Retinal pigment epithelial cell (primary cell): ENCODE measurements around the gene IFT20.

Source experiments
- DNase-seq: peaks from one replicate; pipeline ENCODE4 v3.0.0-alpha.2; 2010; ENCODE audit warnings: low read depth
- H3K4me3 ChIP-seq: 2 replicates; pipeline ENCODE4 v1.5.1; 2011; ENCODE audit warnings: mild to moderate bottlenecking, low read length, control low read depth, moderate library complexity
- CTCF ChIP-seq: conservative IDR thresholded peaks from 2 replicates; pipeline ENCODE4 v1.5.1; 2011; ENCODE audit warnings: low read depth, low read length, control low read depth, inconsistent platforms

The IFT20 gene

GRCh38 chr17:28282596-28282995 is 52.7 kb downstream of the IFT20 start:
- peak; percentile 24 for DNase-seq
- no peak for TF ChIP-seq CTCF
- no peak overlapping the region for H3K4me3 ChIP-seq

GRCh38 chr17:28280826-28281225 is 54.4 kb downstream of the IFT20 start:
- no peak for DNase-seq
- no peak overlapping the region for H3K4me3 ChIP-seq
- TF ChIP-seq CTCF: no peak

- no peak overlapping the region for H3K4me3 ChIP-seq
- no peak for DNase-seq
- TF ChIP-seq CTCF: no peak
Measured at GRCh38 chr17:28279411-28279810, 55.9 kb downstream of the IFT20 start.
